Mammary epithelial cell (primary cell): ENCODE results near the gene CD28.

Experiments used
- CTCF ChIP-seq, 2 donors: IDR thresholded peaks in 1 of 2; conservative IDR thresholded peaks in 1 of 2; 2 replicates each; pipeline ENCODE4 v1.5.1; 2011 to 2012; ENCODE audit warnings: inconsistent platforms in 2 of 2, low read length in 2 of 2, mild to moderate bottlenecking in 2 of 2, control low read depth in 1 of 2, low read depth in 1 of 2; ENCODE audit not compliant: insufficient read depth in 1 of 2; ENCODE audit errors: extremely low read depth in 1 of 2
- EZH2 ChIP-seq: IDR thresholded peaks from 2 replicates; pipeline ENCODE4 v1.6.1; 2012; ENCODE audit warnings: low read length, inconsistent platforms, borderline replicate concordance

- TF ChIP-seq CTCF (conservative IDR thresholded peaks at IDR 0.05 in 1 of 2, IDR thresholded peaks at IDR 0.05 in 1 of 2; ENCODE audit: extremely low read depth in 1 of 2, insufficient read depth in 1 of 2, low read depth in 1 of 2, low read length in 2 of 2) = no peak
- no peak for TF ChIP-seq EZH2
Measured at GRCh38 chr2:203780231-203780630, 73.8 kb downstream of the CD28 start.
